Astrocyte of the spinal cord (primary cell): Measurements from ENCODE around the gene AMIGO3.

Experiments used
- DNase-seq: peaks from one replicate; pipeline ENCODE4 v3.0.0; 2011; ENCODE audit warnings: low read depth, low spot score
- H3K4me3 ChIP-seq: 2 replicates; pipeline ENCODE4 v1.5.1; 2011; ENCODE audit warnings: low read depth, mild to moderate bottlenecking, low read length, moderate library complexity
- in situ Hi-C: cut with HindIII; loops from 2 replicates; pipeline ENCODE4 v1.10.0; 2017; ENCODE audit warnings: low sequenced_read_pairs
- TF ChIP-seq, protein P1 (sequence below): IDR thresholded peaks from 2 replicates; pipeline ENCODE4 v1.5.1; 2012; ENCODE audit warnings: low read depth, mild to moderate bottlenecking, low read length, inconsistent platforms

The AMIGO3 gene

DNA sequence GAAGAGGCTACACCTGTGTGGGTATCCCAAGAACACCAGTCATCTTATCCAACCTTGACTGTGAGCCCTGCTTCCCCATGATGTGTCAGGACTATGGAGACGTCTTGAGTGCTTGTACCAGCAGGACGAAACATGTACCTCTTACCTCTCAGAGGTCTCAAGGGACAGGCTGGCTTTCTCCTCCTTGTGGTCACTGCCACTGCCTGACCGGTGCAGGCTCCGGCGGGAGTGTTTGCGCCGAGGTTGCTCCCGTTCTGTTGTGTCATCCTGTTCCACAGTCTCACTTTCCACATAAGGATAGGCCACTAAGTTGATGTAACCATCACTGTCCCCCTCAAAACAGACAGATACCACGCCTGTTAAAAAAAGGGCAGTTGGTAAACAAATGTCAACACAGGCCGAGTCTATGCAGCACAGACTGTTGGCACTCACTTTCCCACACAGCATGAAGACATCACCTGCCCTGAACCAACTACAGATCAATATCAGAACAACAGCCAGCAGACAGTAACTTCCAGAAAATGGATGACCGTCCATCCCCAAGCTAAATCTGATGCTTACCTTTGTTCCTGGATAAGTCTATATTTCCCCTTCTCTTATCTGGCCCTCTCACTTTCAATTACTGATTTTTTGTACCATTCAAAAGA is 18.7 kb upstream of the AMIGO3 start:
- DNase-seq: no peak
- in situ Hi-C loops: no loop called here
- TF ChIP-seq, protein P1, sequence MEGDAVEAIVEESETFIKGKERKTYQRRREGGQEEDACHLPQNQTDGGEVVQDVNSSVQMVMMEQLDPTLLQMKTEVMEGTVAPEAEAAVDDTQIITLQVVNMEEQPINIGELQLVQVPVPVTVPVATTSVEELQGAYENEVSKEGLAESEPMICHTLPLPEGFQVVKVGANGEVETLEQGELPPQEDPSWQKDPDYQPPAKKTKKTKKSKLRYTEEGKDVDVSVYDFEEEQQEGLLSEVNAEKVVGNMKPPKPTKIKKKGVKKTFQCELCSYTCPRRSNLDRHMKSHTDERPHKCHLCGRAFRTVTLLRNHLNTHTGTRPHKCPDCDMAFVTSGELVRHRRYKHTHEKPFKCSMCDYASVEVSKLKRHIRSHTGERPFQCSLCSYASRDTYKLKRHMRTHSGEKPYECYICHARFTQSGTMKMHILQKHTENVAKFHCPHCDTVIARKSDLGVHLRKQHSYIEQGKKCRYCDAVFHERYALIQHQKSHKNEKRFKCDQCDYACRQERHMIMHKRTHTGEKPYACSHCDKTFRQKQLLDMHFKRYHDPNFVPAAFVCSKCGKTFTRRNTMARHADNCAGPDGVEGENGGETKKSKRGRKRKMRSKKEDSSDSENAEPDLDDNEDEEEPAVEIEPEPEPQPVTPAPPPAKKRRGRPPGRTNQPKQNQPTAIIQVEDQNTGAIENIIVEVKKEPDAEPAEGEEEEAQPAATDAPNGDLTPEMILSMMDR: no peak
- no peak overlapping the region for H3K4me3 ChIP-seq

DNA sequence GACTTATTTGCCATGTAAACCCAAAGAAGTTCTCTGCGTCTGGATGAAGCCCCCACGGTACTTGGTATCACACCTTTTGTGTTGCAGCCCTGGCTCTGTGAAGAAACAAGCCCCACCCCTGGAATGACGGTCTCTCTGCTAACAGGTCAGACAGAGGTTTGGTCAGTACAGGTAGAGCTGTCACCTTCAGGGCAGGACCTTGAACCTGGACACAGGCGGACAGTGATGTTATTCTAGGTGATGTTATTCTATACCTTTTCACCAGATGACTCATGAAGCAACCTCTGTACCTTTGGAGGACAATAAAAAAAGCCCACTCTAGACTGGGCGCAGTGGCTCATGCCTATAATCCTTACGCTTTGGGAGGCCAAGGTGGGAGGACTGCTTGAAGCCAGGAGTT is 15.3 kb upstream of the AMIGO3 start:
- H3K4me3 ChIP-seq: no peak overlapping the region
- no peak for DNase-seq
- TF ChIP-seq, protein P1: no peak
- in situ Hi-C loops: no loop called here

DNA sequence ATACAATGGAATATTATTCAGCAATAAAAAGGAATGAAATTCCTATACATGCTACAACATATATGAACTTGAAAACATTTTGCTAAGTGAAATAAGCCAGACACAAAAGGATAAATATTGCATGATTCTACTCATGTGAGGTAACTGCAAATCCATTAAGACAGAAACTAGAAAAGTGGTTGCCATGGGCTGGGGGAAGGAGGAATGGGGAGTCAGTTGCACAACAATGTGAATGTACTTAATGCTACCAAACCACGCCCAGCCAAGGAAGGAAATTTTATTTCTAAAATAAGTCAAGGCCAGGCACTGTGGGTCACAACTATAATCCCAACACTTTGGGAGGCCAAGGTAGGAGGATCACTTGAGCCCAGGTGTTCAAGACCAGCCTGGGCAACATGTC is 14.1 kb upstream of the AMIGO3 start:
- in situ Hi-C loops: no loop called here
- DNase-seq: no peak

DNA sequence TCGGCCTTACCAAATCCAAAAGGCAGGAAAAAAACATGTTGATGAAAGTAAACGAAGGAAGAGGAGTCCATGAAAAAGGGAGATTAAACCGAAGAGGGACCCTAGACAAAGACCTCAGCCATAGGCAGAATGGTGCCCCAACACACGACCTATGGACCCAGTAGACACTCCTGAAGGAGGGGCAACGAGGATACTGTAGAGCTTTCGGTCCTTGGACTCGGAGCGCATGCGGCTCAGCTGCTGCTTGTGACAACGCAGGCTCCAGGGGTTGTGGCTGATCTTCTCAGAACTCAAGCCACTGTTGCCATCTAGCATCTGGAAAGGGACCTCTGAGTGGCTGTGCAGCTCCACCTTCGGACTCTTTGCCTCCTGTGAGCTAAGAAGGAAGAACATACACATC is 13.1 kb upstream of the AMIGO3 start:
- in situ Hi-C loops: no loop called here
- TF ChIP-seq, protein P1: no peak
- no peak for DNase-seq
- no peak overlapping the region for H3K4me3 ChIP-seq

More for the DNA sequence above, 14.1 kb upstream of the AMIGO3 start:
- TF ChIP-seq, protein P1: no peak
- no peak overlapping the region for H3K4me3 ChIP-seq

DNA sequence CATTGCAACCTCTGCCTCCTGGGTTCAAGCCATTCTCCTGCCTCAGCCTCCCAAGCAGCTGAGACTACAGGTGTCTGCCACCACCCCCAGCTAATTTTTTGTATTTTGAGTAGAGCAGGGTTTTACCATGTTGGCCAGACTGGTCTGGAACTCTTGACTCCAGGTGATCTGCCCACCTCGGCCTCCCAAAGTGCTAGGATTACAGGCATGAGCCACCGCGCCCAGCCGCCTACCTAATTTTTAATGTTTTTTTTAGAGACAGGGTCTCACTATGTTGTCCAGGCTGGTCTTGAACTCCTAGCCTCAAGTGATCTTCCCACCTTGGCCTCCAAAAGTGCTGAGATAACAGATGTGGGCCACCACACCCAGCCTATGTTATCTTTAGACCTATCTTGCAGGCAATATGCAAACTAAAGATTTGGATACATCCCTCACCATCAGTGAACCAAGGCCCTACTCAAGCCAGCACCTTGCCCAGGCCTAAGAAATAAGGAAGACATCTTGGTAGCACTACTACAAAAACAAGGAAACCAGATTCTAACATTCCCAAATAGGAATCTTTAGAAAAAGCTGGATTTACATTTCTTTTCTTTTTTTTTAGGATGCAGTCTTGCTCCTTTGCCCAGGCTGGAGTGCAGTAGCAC is 10.6 kb upstream of the AMIGO3 start:
- in situ Hi-C loops: no loop called here
- no peak for DNase-seq
- TF ChIP-seq, protein P1: no peak
- H3K4me3 ChIP-seq: no peak overlapping the region

DNA sequence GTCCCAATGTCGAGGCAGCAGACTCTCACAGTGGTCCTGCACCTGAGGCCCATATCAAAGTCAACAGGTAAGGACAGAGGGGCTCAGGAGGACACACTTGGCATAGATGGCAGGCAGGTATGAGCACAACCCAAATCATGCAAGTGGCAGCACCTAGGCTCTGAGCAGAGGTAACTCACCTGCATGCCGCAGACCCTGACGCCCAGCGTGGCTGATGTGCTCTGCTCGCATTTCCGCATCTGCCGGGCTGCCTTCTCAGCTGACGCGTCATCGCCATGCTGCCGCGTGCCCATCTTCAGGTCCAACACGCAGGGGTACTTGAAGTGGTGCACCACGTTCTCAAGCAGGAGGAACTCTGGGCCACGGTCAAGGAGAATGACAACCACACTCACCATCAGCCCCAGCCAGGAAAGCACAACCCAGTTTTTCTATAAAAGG is 8.5 kb upstream of the AMIGO3 start:
- TF ChIP-seq, protein P1: no peak
- H3K4me3 ChIP-seq: no peak overlapping the region
- in situ Hi-C loops: no loop called here
- no peak for DNase-seq
